ENCODE data around the gene PRKG1. TPM values are rescaled to one million over a fixed set of nuclear protein-coding genes. Genes with fewer than 3 reads are reported as not detected.

The PRKG1 gene
- total and polyA plus RNA-seq, 8 donors = 1.2 to 9.6 (median 2.9) TPM

DNA sequence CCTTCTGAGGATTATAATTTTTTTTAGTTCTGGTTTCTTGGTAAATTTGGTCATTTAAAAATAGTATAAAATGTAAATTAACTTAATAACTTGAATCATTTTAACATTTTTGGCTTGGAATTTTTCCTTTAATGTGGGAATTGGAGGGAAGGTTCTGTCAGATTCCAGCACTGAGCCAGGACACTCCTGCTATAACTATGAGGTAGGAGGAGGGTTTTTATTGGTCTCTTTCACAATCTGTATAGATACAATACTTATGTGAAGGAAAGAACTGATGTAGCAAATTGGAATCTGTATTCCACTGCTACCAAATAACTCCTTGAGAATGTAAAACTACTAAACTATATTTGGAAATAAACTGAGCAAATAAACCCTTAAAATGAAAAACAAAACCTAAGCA, 3.2 kb downstream of the PRKG1 start:
- ATAC-seq (no peak), FAIRE-seq (no peak), DNase-seq (no peak)
- Histone ChIP-seq H3K27ac (no peak overlapping the region), H3K4me1 (no peaks in the 10 kb centered on the region), H3K27me3 (no peaks in the 10 kb centered on the region), H3K36me3 (no peaks in the 10 kb centered on the region), H3K4me3 (no peak overlapping the region), H3K9me3 (no peaks in the 10 kb centered on the region)
- TF ChIP-seq, protein P1, sequence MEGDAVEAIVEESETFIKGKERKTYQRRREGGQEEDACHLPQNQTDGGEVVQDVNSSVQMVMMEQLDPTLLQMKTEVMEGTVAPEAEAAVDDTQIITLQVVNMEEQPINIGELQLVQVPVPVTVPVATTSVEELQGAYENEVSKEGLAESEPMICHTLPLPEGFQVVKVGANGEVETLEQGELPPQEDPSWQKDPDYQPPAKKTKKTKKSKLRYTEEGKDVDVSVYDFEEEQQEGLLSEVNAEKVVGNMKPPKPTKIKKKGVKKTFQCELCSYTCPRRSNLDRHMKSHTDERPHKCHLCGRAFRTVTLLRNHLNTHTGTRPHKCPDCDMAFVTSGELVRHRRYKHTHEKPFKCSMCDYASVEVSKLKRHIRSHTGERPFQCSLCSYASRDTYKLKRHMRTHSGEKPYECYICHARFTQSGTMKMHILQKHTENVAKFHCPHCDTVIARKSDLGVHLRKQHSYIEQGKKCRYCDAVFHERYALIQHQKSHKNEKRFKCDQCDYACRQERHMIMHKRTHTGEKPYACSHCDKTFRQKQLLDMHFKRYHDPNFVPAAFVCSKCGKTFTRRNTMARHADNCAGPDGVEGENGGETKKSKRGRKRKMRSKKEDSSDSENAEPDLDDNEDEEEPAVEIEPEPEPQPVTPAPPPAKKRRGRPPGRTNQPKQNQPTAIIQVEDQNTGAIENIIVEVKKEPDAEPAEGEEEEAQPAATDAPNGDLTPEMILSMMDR (IDR thresholded peaks at IDR 0.05) = no peak
- intact Hi-C loops (cut with DNase I) = no loop called here

DNA sequence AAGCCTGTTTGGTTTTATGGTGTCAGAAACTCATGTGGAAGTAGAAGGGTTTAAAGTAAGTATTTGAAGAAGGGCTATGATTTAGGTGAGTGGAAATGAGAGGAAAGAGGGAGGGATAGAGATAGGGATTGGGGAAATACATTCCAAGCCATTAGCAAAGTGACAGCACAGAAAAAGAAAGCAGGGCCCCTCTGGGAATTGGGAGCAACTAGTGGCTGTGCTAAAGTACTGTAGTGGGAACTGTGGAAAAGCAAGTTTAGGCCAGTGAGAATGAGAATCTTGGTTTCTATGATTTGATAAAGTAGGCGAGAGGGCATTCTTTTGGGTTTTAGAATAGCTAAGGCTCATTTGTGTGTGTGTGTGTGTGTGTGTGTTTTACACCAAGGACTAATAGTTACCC, 5.0 kb downstream of the PRKG1 start:
- TF ChIP-seq, protein P1 (IDR thresholded peaks at IDR 0.05) = no peak
- DNase-seq (no peak), FAIRE-seq (no peak), ATAC-seq (no peak)
- no peaks in the 10 kb centered on the region for H3K4me1 ChIP-seq
- H3K36me3 ChIP-seq = no peaks in the 10 kb centered on the region
- 83 to 94% methylated on average over 1 of the region's 1 CpG for WGBS, 2 donors
- no peaks in the 10 kb centered on the region for H3K27me3 ChIP-seq
- intact Hi-C loops (cut with DNase I) = no loop called here
- H3K27ac ChIP-seq = no peak overlapping the region
- no peaks in the 10 kb centered on the region for H3K9me3 ChIP-seq
- no peak overlapping the region for H3K4me3 ChIP-seq

DNA sequence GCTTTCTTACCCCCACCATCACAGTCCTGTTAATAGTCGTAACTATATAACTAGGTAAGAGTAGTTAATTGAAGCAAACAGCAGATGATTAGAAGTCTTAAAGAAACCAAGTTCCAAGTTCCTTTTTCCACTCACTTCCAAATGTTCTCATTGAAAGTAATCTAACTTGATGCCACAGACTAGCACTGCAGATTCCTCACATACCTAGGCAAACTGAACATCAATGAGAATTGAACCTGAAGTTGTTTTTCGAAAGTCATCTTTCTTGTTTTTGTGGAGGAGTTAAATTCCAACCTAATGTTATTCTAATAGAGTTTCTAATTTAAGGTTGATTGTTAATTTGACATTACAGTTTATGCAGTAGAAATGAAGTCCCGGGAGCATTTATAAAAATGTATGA, 5.5 kb downstream of the PRKG1 start:
- H3K4me3 ChIP-seq = no peak overlapping the region
- H3K9me3 ChIP-seq = no peaks in the 10 kb centered on the region
- TF ChIP-seq, protein P1 (IDR thresholded peaks at IDR 0.05) = no peak
- 88 to 90% methylated on average over 3 of the region's 3 CpGs for WGBS, 2 donors
- H3K27ac ChIP-seq = no peak overlapping the region
- H3K4me1 ChIP-seq = no peaks in the 10 kb centered on the region
- DNase-seq (no peak), ATAC-seq (no peak), FAIRE-seq (no peak)
- H3K27me3 ChIP-seq = no peaks in the 10 kb centered on the region
- H3K36me3 ChIP-seq = no peaks in the 10 kb centered on the region
- intact Hi-C loops (cut with DNase I) = no loop called here

DNA sequence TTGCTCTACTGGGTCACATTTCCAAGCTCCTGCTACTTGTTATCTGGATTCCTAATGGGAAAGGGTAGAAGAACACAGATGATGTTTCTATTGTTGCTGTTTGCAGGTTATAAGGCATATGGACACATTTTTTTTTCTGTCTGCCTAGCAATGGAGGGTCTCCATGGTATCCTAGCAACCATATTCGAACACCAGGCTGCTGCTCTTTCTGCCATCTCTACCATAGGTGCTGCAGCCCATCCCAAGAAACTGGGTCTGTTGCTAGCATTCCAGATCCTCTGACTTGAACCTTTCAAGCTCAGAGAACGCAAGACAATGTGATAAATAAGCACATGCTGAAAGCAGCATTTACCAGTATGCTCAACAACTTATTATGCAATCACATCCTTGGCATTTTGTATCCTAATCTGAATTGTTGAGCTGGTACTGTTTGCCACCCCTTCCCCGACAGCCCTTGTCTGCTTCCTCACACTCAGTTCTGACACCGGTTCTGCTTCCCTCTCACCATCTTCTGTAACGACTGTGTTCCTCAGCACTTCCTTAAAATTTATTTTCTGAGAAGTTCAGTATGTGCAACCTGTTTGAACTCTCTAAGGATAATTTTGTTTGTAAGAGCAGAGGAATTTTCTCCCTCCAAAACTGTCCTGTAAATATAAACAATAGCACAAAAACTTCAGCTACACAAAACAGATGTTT, 6.2 kb downstream of the PRKG1 start:
- Histone ChIP-seq H3K27ac (no peak overlapping the region), H3K27me3 (no peaks in the 10 kb centered on the region), H3K36me3 (no peaks in the 10 kb centered on the region), H3K4me3 (no peak overlapping the region), H3K4me1 (no peaks in the 10 kb centered on the region), H3K9me3 (no peaks in the 10 kb centered on the region)
- intact Hi-C loops (cut with DNase I) = no loop called here
- FAIRE-seq (no peak), ATAC-seq (no peak), DNase-seq (no peak)
- 79 to 83% methylated on average over 5 of the region's 5 CpGs for WGBS, 2 donors
- TF ChIP-seq, protein P1 (IDR thresholded peaks at IDR 0.05) = no peak

DNA sequence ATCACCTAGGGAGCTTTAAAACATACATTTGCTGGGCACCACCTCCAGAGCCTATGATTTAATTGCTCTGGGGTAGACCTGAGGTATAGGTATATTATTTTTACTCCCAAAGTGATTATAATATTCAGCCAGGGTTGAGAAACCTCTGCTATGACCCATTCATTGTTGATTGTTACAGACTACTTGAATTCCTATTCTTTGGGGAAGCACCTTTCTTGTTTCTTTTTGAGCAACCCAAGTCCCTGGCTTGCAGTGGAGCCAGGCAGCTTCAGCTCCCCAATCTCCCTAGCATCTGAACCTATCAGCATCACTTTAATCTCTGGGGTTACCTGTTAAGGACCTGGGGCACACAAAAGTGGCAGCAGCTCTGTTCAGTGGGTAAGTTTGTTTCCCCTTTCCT, 8.6 kb downstream of the PRKG1 start:
- Histone ChIP-seq H3K27me3 (no peaks in the 10 kb centered on the region), H3K4me3 (no peak overlapping the region), H3K36me3 (no peaks in the 10 kb centered on the region), H3K4me1 (no peaks in the 10 kb centered on the region), H3K27ac (no peak overlapping the region), H3K9me3 (no peaks in the 10 kb centered on the region)
- ATAC-seq (no peak), DNase-seq (no peak), FAIRE-seq (no peak)
- TF ChIP-seq, protein P1 (IDR thresholded peaks at IDR 0.05) = no peak
- intact Hi-C loops (cut with DNase I) = no loop called here
